OCI-LY3 (cell line): ENCODE results near the gene PPP2R2C.

Experiments
- H2AFZ ChIP-seq: fragments of 200-600, 300-600 bp; shearing (Covaris generic); 2 replicates; pipeline ENCODE4 v1.6.0; 2014; ENCODE audit warnings: antibody characterized with exemption, low read depth, low read length
- H3K27ac ChIP-seq: fragments of 200-600, 300-600 bp; sonication (generic); 2 replicates; pipeline ENCODE4 v1.5.1; 2014; ENCODE audit warnings: mild to moderate bottlenecking, low read length, moderate library complexity, mixed read lengths
- H3K27me3 ChIP-seq: fragments of 200-600, 300-600 bp; sonication (generic); 2 replicates; pipeline ENCODE4 v1.6.1; 2014; ENCODE audit warnings: low read depth, low read length, mixed read lengths
- H3K36me3 ChIP-seq: fragments of 200-600, 300-600 bp; sonication (generic); replicated peaks from 2 replicates; pipeline ENCODE3; 2014; ENCODE audit warnings: low read depth, low read length, mixed read lengths
- H3K4me1 ChIP-seq: fragments of 300-600, 200-600 bp; sonication (generic); 2 replicates; pipeline ENCODE4 v1.6.1; 2014; ENCODE audit warnings: low read length, mixed read lengths
- H3K4me2 ChIP-seq: fragments of 200-600, 300-600 bp; sonication (generic); 2 replicates; pipeline ENCODE4 v1.6.1; 2014; ENCODE audit warnings: low read length, mixed read lengths
- H3K4me3 ChIP-seq: fragments of 300-600, 200-600 bp; sonication (generic); 2 replicates; pipeline ENCODE4 v1.5.1; 2014; ENCODE audit warnings: antibody characterized with exemption, mild to moderate bottlenecking, low read length, moderate library complexity
- H3K79me2 ChIP-seq: fragments of 300-600, 200-600 bp; shearing (Covaris generic); 2 replicates; pipeline ENCODE4 v1.6.1; 2014; ENCODE audit warnings: mild to moderate bottlenecking, low read length, mixed read lengths
- H3K9ac ChIP-seq: fragments of 300-600, 200-600 bp; shearing (Covaris generic); 2 replicates; pipeline ENCODE4 v1.6.0; 2014; ENCODE audit warnings: mild to moderate bottlenecking, low read length, moderate library complexity
- H3K9me3 ChIP-seq: fragments of 200-600, 300-600 bp; shearing (Covaris generic); 2 replicates; pipeline ENCODE4 v1.6.1; 2014; ENCODE audit warnings: low read length, mixed read lengths; ENCODE audit not compliant: insufficient read depth
- H4K20me1 ChIP-seq: fragments of 200-600, 300-600 bp; sonication (generic); 2 replicates; pipeline ENCODE4 v1.6.1; 2016; ENCODE audit warnings: low read length, mixed read lengths; ENCODE audit not compliant: insufficient read depth
- CTCF ChIP-seq: fragments of 200-600, 300-600 bp; sonication (generic); IDR thresholded peaks from 2 replicates; pipeline ENCODE4 v1.5.1; 2014; ENCODE audit warnings: antibody characterized with exemption, low read length, low read depth
- EZH2phosphoT487 ChIP-seq: fragments of 200-600 bp; shearing (Covaris generic); IDR thresholded peaks from 2 replicates; pipeline ENCODE4 v1.6.1; 2018; ENCODE audit warnings: antibody characterized with exemption, mixed run types, low read depth

PPP2R2C gene

DNA sequence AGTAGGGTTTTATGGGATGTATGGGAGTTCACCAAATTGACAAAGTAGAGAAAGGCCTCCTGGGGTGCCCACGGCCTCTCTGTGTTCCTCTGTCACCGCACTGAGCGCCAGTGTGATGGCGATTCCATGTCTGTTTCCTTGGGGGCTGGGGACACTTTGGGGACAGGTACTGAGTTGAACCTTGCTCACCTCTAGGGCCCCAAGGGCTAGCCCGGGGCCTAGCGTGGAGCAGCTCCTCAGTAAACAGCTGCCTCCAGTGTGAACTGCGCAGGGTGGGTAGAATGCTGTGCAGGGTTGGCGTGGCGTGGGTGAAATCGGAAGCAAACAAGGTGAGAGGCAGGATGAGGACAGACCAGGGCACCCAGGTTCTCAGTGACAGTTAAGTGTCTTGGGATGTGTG is 97.8 kb downstream of the PPP2R2C start:
- Histone ChIP-seq H3K4me2 (no peak overlapping the region), H4K20me1 (no peaks in the 10 kb centered on the region), H3K27ac (no peak overlapping the region), H3K79me2 (no peaks in the 10 kb centered on the region), H3K4me3 (no peak overlapping the region), H3K36me3 (no peaks in the 10 kb centered on the region), H3K4me1 (no peaks in the 10 kb centered on the region), H3K9me3 (no peaks in the 10 kb centered on the region), H2AFZ (no peak overlapping the region), H3K9ac (no peak overlapping the region), H3K27me3 (0 out of 2 replicates have a peak, but pooled peaks cover 6% of the 10 kb centered on the region)
- no peak for TF ChIP-seq CTCF
- TF ChIP-seq EZH2phosphoT487 = no peak

GRCh38 chr4:6373541-6374410 is 98.6 kb downstream of the PPP2R2C start:
- Histone ChIP-seq H3K4me3 (no peak overlapping the region), H3K27me3 (0 out of 2 replicates have a peak, but pooled peaks cover 4% of the 10 kb centered on the region), H3K9ac (no peak overlapping the region), H3K4me1 (no peaks in the 10 kb centered on the region), H3K27ac (no peak overlapping the region), H3K79me2 (no peaks in the 10 kb centered on the region), H2AFZ (no peak overlapping the region), H4K20me1 (no peaks in the 10 kb centered on the region), H3K4me2 (no peak overlapping the region), H3K36me3 (no peaks in the 10 kb centered on the region), H3K9me3 (no peaks in the 10 kb centered on the region)
- TF ChIP-seq EZH2phosphoT487 (no peak), CTCF (no peak)

- H2AFZ ChIP-seq = no peak overlapping the region
- H4K20me1 ChIP-seq = no peaks in the 10 kb centered on the region
- H3K9ac ChIP-seq = no peak overlapping the region
- no peak overlapping the region for H3K27ac ChIP-seq
- TF ChIP-seq CTCF = no peak
- no peak for TF ChIP-seq EZH2phosphoT487
- H3K4me1 ChIP-seq = no peaks in the 10 kb centered on the region
- H3K4me3 ChIP-seq = no peak overlapping the region
- H3K9me3 ChIP-seq = no peaks in the 10 kb centered on the region
- H3K36me3 ChIP-seq = no peaks in the 10 kb centered on the region
- H3K4me2 ChIP-seq = no peak overlapping the region; the same call in 1 of the 2 replicates
- H3K79me2 ChIP-seq = no peaks in the 10 kb centered on the region
- H3K27me3 ChIP-seq = 0 out of 2 replicates have a peak, but pooled peaks cover 7% of the 10 kb centered on the region
These were observed 99.5 kb downstream of the PPP2R2C start for GRCh38 chr4:6372649-6373525.

DNA sequence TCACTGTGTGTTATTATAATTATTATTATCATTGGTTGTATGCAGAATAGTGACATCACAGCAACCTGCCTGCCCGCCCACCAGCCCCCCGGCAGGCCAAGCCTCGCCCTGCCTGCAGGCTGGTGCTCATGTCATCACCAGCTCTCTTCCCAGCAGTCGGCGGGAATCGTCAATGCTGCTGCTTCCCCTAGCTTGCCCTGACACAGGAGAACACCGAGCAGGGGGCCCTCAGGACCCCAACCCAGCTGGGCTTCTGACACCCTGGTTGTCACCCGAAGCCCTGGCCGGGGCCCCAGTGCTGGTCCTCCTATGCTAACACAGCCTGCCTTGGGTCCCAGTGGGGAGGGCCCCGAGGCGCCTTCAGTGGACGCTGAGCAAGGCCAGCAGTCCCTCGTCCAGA is 100.6 kb downstream of the PPP2R2C start:
- no peak for TF ChIP-seq CTCF
- TF ChIP-seq EZH2phosphoT487 = no peak
- H3K9ac ChIP-seq = no peak overlapping the region
- H3K9me3 ChIP-seq = no peaks in the 10 kb centered on the region
- H3K36me3 ChIP-seq = no peaks in the 10 kb centered on the region
- H3K79me2 ChIP-seq = no peaks in the 10 kb centered on the region
- H3K27me3 ChIP-seq = 0 out of 2 replicates have a peak, but pooled peaks cover 7% of the 10 kb centered on the region
- no peaks in the 10 kb centered on the region for H4K20me1 ChIP-seq
- H3K27ac ChIP-seq = no peak overlapping the region
- H3K4me2 ChIP-seq = no peak overlapping the region
- H3K4me3 ChIP-seq = no peak overlapping the region
- H2AFZ ChIP-seq = no peak overlapping the region
- H3K4me1 ChIP-seq = no peaks in the 10 kb centered on the region
